ENCODE data around the gene TCF15. TPM values are rescaled to one million over a fixed set of nuclear protein-coding genes. Genes with fewer than 3 reads are reported as not detected.
A peak's percentile ranks its signal among the peaks of the same experiment; 100 is the strongest.

The TCF15 gene, protein sequence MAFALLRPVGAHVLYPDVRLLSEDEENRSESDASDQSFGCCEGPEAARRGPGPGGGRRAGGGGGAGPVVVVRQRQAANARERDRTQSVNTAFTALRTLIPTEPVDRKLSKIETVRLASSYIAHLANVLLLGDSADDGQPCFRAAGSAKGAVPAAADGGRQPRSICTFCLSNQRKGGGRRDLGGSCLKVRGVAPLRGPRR
- under 1 TPM in 1 of 2 donors, not detected in 1; 0.41 TPM for total RNA-seq

DNA sequence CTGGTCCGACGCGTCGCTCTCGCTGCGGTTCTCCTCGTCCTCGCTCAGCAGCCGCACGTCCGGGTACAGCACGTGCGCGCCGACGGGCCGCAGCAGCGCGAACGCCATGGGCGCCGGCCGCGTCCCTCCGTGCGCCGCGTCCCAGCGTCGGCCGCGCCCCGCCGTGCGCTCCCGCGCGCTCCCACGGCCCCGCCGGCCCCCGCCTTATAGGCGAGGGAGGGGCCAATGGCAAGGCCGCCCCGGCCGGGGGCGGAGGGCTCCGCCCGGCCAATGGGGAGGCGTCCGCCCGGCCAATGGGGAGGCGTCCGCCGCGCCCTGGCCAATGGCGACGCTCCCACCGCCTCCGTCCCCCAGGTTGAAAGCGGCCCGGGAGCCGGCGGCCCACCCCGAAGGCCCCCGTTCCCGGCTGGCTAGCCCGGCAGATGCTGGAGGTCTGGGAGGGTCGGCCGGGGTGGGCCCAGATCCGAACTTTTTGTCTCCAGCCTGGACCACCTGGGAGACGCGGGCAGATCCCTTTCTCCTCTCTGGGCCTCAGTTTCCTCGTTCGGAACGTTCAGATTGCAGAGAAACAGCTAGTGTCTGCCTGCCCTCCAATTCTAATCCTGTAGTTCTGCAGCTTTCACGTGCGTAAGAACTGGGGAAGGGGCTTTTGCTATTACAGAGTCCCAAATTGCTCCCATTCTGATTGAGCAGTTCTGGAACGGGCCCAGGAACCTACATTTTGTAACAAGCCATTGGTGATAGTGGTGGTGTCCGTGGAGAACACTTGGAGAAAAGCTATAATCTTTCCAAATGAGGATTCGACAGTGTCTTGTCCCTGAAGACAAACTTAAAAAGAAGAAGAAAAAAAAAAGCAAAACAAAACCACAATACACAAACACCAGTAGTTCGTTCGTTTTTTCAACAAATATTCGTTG is at the start of gene TCF15:
TCF15 (minus strand) TSS at position 180 of the 917 bp plus-strand sequence; CDS start at position 108, 72 bp downstream.
- DNase-seq (ENCODE audit: low spot score in 2 of 2): peak in 1 of 2 donors; percentile 23
- ATAC-seq: peak; percentile 41 to 86
- Mint-ChIP-seq H3K27ac (no peak within 1 kb of the TSS), H3K36me3 (no peaks in the 10 kb centered on the region), H3K9me3 (no peaks in the 10 kb centered on the region)

GRCh38 chr20:658731-659291 is 48.7 kb upstream of the TCF15 start:
- H3K27ac Mint-ChIP-seq: no peak overlapping the region
- ATAC-seq (no peak), DNase-seq (ENCODE audit: low spot score in 2 of 2) (no peak)
- H3K9me3 Mint-ChIP-seq: no peaks in the 10 kb centered on the region
- H3K36me3 Mint-ChIP-seq: peaks cover 0 to 5% of the 10 kb centered on the region in 2 donors

GRCh38 chr20:658202-658601 is 48.1 kb upstream of the TCF15 start:
- no peak for DNase-seq (ENCODE audit: low spot score in 2 of 2)
- no peaks in the 10 kb centered on the region for H3K9me3 Mint-ChIP-seq
- no peak overlapping the region for H3K27ac Mint-ChIP-seq
- no peak for ATAC-seq
- peaks cover 0 to 4% of the 10 kb centered on the region in 2 donors for H3K36me3 Mint-ChIP-seq

DNA sequence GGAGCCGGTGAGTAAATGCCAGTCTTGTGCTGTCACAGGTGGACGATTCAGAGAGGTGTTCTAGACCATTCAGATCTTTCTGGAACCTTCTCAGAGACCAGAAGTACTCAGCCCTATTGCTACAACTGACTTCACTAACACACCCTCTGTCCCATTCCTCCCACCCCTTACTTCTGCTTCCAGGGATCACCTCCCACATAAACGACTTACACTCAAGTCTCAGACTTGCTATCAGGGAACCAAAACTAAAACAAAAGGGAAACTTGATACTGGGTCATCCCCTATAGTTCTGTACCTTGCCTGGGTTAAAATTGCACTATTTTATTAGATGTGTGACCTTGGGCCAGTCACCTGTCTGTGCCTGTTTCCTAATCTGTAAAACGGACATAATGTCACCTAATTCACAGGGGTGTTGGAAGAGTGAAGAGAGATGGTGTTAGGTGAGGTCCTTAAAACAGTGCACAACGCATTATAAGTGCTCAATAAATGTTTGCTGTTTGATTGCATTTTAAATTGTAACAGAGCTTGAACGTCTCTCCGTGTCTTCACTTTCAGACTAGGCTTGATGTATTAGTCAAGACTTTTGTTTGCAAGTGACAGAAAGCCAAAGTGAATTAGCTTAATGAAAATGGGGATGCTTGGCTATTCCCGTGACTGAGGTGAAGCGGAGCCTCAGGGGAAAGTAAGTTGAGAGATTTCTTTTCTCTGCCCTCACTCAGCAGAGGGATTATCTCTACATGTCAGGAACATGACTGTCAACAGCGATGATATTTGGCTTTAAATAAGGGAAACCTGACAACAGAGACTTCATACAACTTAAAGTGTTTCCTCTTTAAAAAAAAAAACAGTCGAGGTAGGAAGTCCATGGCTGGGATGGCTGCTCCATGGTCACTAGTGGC is 45.9 kb upstream of the TCF15 start:
- Mint-ChIP-seq H3K9me3 (no peaks in the 10 kb centered on the region), H3K36me3 (peaks cover 0 to 7% of the 10 kb centered on the region in 2 donors), H3K27ac (peak overlapping the region in 1 of 2 donors; percentile 47)
- no peak for ATAC-seq
- no peak for DNase-seq (ENCODE audit: low spot score in 2 of 2)

- peaks cover 0 to 7% of the 10 kb centered on the region in 2 donors for H3K36me3 Mint-ChIP-seq
- H3K27ac Mint-ChIP-seq: no peak overlapping the region
- H3K9me3 Mint-ChIP-seq: no peaks in the 10 kb centered on the region
- ATAC-seq (no peak), DNase-seq (ENCODE audit: low spot score in 2 of 2) (no peak)
Observed at GRCh38 chr20:654417-654750, 44.3 kb upstream of the TCF15 start.

GRCh38 chr20:653590-654416 is 43.7 kb upstream of the TCF15 start:
- Mint-ChIP-seq H3K9me3 (no peaks in the 10 kb centered on the region), H3K27ac (peak overlapping the region in 1 of 2 donors; percentile 12), H3K36me3 (peaks cover 1 to 7% of the 10 kb centered on the region in 2 donors)
- DNase-seq (ENCODE audit: low spot score in 2 of 2) (no peak), ATAC-seq (peak in 1 of 2 donors; percentile 0)

DNA sequence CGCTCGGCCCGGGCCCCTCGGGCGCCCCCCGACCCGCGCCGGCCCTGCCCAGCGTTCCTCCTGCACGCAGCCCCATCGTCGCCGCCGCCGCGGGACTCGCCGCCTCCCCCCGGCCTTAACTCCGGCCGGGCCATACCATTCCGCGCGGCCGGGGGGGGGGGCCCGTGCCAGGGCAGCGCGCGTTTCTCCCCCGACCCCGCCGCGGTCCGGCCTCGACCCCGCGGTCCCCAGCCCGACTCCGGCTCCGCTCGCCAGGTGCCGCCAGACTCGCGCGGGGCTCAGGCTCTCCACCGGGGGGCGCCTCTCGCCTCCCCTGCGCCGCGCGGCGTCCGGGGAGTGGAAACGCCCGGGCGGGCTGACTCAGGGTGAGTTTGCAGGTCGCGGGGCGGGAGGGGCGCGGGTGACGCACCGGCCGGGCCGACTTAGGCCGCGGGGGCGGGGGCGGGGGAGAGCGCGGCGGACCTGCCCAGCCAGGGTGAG is 43.0 kb upstream of the TCF15 start, which contains the start of gene SRXN1:
SRXN1 (minus strand) TSS at position 91 of the 480 bp plus-strand sequence; CDS start at position 76, 15 bp downstream.
- peak; percentile 87 to 90 for DNase-seq (ENCODE audit: low spot score in 2 of 2)
- no peaks in the 10 kb centered on the region for H3K9me3 Mint-ChIP-seq
- peaks cover 8 to 10% of the 10 kb centered on the region in 2 donors for H3K36me3 Mint-ChIP-seq
- H3K27ac Mint-ChIP-seq: peak within 1 kb of the TSS in 1 of 2 donors; percentile 76
- ATAC-seq: peak; percentile 93 to 96

- DNase-seq (ENCODE audit: low spot score in 2 of 2) (peak in 1 of 2 donors; percentile 18), ATAC-seq (no peak)
- peaks cover 11 to 15% of the 10 kb centered on the region in 2 donors for H3K36me3 Mint-ChIP-seq
- peak overlapping the region in 1 of 2 donors; percentile 76 for H3K27ac Mint-ChIP-seq
- no peaks in the 10 kb centered on the region for H3K9me3 Mint-ChIP-seq
Observed at GRCh38 chr20:652615-653109, 42.6 kb upstream of the TCF15 start.

DNA sequence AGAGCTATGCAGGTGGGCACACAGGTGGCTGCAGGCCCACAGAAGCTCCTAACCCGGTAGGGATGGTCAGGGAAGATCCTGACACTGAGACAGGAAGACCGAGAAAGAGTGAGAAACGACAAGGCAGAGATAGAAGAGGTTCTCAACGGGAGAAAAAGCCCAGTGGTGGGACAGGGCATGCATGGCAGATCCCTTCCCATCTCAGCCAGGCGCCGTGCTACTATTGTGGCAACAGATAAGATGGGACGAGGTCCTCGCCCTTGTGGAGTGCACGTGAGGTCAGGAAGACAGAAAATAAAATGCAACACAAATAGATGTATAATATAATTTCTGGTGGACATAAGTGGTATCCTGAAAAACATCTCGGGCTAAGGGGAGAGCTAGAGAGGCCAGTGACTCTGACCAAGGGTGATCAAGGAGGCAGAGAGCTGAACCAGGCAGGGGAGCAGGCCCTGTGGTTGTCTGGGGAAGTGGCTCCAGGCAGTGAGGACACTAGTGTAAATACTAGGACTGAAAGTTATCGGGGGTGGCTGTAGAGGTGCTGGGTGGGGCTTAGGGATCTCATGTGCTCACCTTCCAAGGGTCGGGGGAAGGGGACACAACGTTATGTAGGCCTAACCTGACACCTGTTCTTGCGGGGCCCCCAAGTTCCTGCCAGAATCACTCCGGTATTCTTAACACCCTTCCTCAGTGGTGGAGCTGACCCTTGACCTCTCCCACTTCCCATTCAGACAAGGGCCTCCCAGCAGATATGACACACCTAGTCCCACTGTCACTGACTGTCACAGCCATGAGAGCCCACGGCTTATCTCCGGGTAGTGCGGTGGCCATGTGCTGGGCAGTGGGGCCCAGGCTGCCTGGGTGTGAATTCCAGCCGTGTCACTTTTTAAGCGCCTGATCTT is 41.9 kb upstream of the TCF15 start:
- DNase-seq (ENCODE audit: low spot score in 2 of 2): no peak
- Mint-ChIP-seq H3K36me3 (peaks cover 11 to 17% of the 10 kb centered on the region in 2 donors), H3K9me3 (no peaks in the 10 kb centered on the region), H3K27ac (peak overlapping the region; percentile 58 to 76)
- peak in 1 of 2 donors; percentile 27 for ATAC-seq

DNA sequence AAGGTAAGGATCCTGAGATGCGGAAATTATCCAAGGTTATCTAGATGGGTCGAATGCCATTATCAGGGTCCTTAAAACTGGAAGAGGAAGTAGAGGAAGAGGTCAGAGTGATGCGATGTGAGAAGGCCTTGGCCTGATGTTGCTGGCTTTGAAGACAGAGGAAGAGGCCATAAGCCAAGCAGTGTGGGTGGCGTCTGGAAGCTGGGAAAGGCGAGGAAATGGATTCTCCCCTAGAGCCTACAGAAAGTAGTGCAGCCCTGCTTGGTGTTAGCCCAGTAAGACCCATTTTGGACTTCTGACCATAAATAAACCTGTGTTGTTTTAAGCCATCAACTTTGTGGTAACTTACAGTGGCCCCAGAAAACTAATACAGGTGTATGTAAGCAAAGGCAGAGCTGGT is 40.8 kb upstream of the TCF15 start:
- Mint-ChIP-seq H3K9me3 (no peaks in the 10 kb centered on the region), H3K27ac (peak overlapping the region in 1 of 2 donors; percentile 76), H3K36me3 (peaks cover 11 to 17% of the 10 kb centered on the region in 2 donors)
- DNase-seq (ENCODE audit: low spot score in 2 of 2) (no peak), ATAC-seq (no peak)

DNA sequence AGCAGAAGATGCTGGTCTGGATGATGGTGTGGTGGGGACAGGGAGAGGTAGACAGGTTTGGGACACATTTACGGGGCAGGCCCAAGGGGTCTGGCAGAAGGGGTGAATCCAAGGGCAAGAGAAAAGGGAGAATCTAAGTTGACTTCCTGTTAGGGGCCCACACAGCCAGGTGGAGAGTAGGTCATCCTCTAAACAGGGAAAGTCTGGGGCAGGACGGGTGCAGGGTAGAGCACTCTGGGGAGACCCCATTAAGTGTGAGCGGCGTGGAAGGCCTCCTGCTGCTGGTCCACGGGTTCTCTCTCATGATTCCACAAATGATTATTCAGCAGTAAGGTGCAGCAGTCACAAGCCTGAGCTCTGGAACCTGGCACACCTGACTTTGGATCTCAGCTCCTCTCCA is 40.2 kb upstream of the TCF15 start:
- DNase-seq (ENCODE audit: low spot score in 2 of 2) (no peak), ATAC-seq (no peak)
- peak overlapping the region in 1 of 2 donors; percentile 23 for H3K27ac Mint-ChIP-seq
- H3K36me3 Mint-ChIP-seq: peaks cover 11 to 17% of the 10 kb centered on the region in 2 donors
- H3K9me3 Mint-ChIP-seq: no peaks in the 10 kb centered on the region

GRCh38 chr20:647479-648019 is 37.4 kb upstream of the TCF15 start:
- H3K27ac Mint-ChIP-seq: peak overlapping the region in 1 of 2 donors; percentile 21
- DNase-seq (ENCODE audit: low spot score in 2 of 2) (no peak), ATAC-seq (no peak)
- peaks cover 11 to 17% of the 10 kb centered on the region in 2 donors for H3K36me3 Mint-ChIP-seq
- no peaks in the 10 kb centered on the region for H3K9me3 Mint-ChIP-seq

DNA sequence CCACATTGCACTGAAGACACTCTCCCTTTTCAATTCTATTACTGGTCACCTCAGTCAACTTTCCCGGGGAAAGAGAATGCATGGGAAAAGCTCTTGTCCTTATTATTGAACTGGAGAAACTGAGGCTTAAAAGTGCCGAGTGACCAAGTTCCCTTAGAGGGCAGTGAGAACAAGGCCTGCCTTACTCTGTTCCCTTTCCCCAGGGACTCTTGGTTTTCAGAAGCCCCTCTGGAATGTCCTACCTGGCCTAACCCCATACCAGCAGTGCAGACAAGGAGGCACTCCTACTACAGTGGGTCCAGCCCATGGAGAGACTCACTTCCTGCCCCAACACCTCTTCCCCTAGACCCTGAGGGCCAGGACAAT is 36.7 kb upstream of the TCF15 start:
- no peak for ATAC-seq
- no peak for DNase-seq (ENCODE audit: low spot score in 2 of 2)
- no peaks in the 10 kb centered on the region for H3K9me3 Mint-ChIP-seq
- H3K36me3 Mint-ChIP-seq: peaks cover 11 to 16% of the 10 kb centered on the region in 2 donors
- H3K27ac Mint-ChIP-seq: peak overlapping the region in 1 of 2 donors; percentile 21
